ENCODE measurements around the gene POC1A.

The POC1A gene

GRCh38 chr3:52126036-52126435 is 28.2 kb downstream of the POC1A start:
- TF ChIP-seq CTCF (conservative IDR thresholded peaks at IDR 0.05) (no peak), ZFX (IDR thresholded peaks at IDR 0.05) (no peak)
- no peak overlapping the region for H3K27ac ChIP-seq

GRCh38 chr3:52124766-52125165 is 29.5 kb downstream of the POC1A start:
- TF ChIP-seq CTCF (conservative IDR thresholded peaks at IDR 0.05): no peak
- TF ChIP-seq ZFX (IDR thresholded peaks at IDR 0.05): no peak
- no peak overlapping the region; the same call in 1 of the 2 replicates for H3K27ac ChIP-seq

- no peak overlapping the region for H3K27ac ChIP-seq
- TF ChIP-seq CTCF (conservative IDR thresholded peaks at IDR 0.05) (no peak), ZFX (IDR thresholded peaks at IDR 0.05) (no peak)
Observed at GRCh38 chr3:52124126-52124525, 30.1 kb downstream of the POC1A start.

- H3K27ac ChIP-seq: no peak overlapping the region
- TF ChIP-seq CTCF (conservative IDR thresholded peaks at IDR 0.05) (peak; percentile 87), ZFX (IDR thresholded peaks at IDR 0.05) (no peak)
Observed at GRCh38 chr3:52123106-52123725, 31.0 kb downstream of the POC1A start.

GRCh38 chr3:52122491-52122890 is 31.7 kb downstream of the POC1A start:
- H3K27ac ChIP-seq: no peak overlapping the region
- TF ChIP-seq ZFX (IDR thresholded peaks at IDR 0.05) (no peak), CTCF (conservative IDR thresholded peaks at IDR 0.05) (no peak)

GRCh38 chr3:52121813-52122212 is 32.4 kb downstream of the POC1A start:
- H3K27ac ChIP-seq: no peak overlapping the region
- no peak for TF ChIP-seq CTCF (conservative IDR thresholded peaks at IDR 0.05)
- no peak for TF ChIP-seq ZFX (IDR thresholded peaks at IDR 0.05)

- TF ChIP-seq CTCF (conservative IDR thresholded peaks at IDR 0.05) (no peak), ZFX (IDR thresholded peaks at IDR 0.05) (no peak)
- no peak overlapping the region for H3K27ac ChIP-seq
Observed at GRCh38 chr3:52121464-52121805, 32.8 kb downstream of the POC1A start.

All from C4-2B (cell line).